Putamen (tissue), 1 donor: ENCODE results near the gene KRT14.
"Not testable (repeated sequence)": the region's sequence is repeated elsewhere in the genome, so short reads cannot be mapped to it uniquely, and the experiment has no call there.

ENCODE experiments used
- DNase-seq: peaks from one replicate; pipeline ENCODE4 v3.0.0-alpha.2; 2016; ENCODE audit warnings: low spot score

KRT14 gene

DNA sequence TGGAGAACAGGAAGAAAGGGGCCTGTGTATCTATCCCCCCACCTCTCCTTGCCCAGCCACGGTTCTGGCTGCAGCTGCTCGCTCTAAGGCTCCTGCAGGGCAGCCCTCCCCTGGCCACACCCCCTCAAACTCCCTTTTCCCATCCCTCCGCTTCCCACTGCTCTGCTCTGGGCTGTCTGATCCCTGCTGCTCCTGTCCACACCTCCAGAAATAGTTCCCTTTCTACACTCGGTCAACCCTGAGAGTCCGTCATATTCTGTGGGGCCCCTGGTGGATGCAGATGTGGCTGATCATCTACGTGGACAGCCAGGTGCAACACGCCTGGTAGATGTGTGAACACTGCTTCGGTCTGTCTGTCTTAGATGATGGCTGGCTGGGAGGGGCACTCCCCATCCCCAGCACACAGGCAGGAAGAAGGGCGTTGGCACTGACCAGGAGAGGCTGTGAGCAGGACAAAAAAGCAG lies 39.3 kb downstream of the KRT14 start:
- no peak for DNase-seq

DNA sequence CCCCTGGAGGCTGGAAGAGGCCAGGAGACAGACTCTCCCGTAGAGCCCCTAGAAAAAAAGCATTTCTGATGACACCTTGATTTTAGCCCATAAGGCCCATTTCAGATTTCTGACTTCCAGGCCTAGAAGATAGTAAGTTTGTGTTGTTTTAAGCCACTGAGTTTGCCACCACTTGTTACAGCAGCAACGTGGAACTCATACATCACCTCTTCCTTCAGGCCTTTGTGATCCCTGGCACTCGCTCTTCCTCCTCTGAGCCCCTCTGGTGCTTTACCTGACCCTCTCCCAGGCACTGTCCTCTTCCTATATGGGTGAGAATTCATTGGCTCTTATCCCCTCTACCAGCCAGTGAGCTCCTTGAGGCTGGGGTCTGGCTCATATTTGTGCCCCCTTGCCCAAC lies 39.9 kb downstream of the KRT14 start:
- DNase-seq: no peak

DNA sequence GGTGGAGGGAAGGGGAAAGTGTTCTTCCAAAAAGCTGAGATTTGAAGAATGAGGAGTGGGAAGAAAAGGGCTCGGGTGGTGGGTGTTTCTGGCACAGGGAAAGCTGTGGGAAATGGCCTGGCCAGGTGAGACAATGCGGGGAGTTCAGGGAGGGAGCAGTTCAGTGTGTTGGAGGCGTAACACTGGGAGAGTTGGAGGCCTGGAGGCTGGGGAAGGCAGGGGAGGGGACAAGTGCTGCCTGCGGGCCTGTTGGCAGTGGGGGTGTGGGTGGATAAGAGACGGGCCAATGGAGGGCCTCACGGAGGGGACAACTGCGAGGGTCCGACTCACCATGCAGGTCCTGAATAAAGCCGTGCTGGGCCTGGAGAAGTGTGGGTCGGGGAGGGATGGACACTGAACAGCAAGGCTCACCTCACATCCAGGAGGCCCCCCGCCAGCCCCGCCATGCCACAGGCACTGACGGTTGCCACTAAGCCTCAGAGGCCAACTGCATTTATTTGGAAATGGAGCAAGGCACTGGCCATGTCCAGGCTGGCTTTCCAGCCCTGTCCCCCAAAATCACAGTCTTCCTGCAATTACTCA lies 40.8 kb downstream of the KRT14 start:
- no peak for DNase-seq

DNA sequence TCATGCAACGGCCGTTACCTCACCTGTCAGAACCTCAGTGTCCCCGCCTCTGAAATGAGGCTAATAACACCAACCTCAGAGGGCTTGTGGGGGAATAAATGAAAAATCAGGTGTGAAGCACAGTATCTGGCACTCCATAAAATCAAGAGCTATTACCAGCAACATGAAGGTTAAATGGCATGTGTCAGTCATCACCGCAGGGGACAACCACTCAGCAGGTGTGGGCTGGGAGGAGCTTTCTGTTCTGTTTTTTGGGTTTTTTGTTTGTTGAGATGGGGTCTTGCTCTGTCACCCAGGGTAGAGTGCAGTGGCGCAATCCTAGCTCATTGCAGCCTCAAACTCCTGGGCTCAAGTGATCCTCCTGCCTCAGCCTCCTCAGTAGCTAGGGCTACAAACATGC lies 41.8 kb downstream of the KRT14 start:
- DNase-seq: no peak

DNA sequence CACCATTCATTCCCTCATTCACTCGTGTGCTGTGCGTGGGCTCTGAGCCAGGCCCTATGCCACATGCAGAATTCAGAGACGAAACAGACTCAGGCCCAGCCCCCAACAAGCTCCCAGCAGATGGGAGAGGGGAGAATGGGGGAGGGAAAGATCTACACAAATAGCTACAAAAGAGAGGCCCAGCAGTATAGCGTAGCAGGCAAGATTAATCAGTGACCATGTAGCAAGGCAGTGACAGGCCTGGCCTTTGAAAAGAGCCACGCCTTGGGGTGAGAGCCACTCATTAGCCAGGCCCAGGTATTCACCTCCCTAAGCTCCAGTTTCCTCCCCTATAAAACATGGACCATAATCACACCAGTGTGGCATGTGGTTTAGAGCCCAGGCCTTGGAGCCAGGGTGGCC lies 42.2 kb downstream of the KRT14 start:
- no peak for DNase-seq

DNA sequence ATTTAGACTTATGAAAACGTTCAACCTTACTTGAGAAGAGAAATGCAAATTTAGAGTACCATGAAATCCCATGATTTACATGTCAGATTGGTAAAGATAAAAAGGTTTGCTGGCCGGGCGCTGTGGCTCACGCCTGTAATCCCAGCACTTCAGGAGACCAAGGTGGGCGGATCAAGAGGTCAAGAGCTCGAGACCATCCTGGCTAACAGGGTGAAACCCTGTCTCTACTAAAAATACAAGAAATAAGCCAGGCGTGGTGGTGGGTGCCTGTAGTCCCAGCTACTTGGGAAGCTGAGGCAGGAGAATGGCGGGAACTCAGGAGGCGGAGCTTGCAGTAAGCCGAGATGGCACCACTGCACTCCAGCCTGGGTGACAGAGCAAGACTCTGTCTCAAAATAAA lies 43.9 kb downstream of the KRT14 start:
- not testable (repeated sequence) for DNase-seq

DNA sequence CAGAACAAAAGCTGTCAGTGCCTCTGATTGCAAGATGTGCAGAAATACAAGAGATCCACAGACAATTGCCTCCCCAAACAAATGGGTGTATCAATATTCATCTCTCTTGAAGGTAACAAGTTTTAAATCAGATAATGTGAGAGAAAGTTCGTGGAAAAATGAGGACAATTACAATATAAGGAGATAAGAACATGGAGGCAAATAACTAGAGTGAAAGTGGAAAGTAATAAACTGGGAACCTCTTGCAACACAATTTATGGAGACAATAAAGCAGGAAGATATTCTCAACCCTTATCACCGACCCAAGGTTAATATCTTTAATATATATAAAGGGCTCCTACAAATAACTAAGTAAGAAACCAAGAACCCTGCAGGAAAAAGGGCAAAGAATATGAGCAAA lies 44.3 kb downstream of the KRT14 start:
- DNase-seq: no peak

DNA sequence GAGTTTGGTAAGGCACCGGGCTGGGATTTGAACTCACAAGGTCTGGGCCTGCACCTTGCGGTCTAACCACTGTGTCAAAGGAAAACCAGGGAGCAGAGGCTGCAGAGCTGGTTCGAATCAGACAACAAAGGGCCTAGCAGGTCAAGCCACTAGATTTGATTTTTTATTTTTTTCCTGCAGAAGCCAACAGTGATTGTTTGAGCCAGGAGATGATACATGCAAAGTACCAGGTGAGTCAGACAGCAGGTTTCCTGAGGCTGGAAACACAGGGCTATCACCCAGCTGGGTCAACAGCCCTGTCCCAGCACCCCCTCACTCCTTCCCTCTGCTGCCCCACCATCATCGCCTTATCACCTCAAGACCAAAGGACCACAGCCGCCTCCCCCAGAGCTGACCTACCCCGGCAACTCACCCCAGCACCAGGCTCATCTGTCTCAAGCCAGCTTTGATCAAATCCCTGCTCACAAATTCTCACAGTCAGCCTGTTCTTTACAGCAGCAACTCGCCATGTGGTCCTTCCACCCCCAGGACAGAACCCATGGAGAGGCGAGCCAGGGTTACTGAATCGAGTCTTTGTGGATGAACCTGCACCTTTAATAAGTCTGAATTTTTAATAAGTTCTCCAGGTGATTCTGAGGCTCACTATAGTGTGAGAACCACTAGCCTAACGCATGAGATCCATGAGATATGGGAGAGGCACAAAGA lies 45.6 kb downstream of the KRT14 start:
- DNase-seq: no peak

DNA sequence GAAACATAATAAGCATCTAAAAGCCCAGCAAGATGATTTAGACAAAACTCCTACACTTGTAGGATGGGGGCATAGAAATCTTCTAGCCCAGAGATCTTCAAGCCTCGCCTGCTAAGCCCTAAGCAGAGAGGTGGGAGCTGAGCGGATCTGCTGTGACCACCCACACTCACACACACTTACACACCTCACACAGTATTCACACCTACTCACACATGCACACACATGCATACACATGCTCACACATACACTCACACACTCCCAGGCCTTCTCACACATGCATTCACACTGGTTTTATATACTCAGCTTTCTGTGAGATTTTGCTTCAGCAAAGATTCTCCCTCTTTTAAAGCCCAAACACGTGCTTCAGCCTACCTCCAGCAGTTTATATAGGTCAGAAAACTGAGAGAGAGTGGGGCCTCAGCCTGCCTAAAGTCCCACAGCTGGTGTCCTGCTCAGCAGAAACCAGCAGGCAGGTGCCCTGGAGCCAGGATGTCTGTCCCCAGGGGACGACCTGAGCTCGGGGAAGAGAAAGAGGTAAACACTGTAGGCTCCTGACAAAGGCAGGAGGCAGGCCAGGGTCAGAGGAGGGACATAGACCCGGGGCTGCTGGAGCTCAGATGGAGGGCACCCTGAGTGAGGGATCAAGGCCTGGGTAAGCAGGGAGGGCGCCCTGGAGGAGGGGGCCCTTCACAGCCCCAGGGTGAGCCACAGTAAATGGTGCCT lies 46.6 kb downstream of the KRT14 start:
- DNase-seq: no peak

DNA sequence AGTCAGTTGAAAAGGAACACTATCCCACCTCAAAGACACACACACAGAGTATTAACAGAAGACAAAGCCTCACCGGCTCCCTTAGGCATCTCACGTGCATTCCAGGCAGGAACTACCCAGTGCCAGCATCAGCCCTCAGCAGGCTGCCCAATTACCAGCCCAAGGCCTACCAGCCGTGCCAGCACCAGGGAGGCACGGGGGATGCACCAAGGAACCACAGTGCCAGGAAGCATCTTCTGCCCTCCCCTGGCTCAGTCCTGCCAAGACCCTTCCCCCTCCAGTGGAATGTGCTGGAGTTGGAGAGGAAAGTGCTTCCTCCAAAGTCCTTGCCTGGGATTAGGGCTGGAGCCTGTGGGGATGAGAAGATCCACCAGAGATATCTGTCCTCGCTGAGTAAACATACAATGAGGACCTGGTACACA lies 47.6 kb downstream of the KRT14 start:
- no peak for DNase-seq

DNA sequence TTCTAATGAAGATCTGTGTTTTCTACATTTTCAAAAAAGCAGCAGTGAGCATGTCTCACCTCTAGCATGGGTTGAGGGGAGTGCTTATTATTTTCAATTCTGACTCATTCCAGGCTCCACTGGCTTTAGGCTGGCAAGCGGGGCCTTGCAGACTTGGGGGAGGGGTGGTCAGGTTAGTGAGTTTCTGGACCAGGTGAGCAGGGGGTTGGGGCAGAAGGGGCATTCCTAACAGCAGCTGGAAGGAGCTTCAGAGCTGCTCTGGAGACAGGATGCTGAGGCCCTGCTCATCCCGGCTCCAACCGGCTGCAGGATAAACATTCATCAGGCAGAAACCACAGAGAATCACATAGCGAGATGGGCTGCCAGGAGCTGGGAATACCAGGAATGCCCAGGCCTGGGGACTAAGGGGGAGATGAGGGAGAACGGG lies 48.1 kb downstream of the KRT14 start:
- no peak for DNase-seq

DNA sequence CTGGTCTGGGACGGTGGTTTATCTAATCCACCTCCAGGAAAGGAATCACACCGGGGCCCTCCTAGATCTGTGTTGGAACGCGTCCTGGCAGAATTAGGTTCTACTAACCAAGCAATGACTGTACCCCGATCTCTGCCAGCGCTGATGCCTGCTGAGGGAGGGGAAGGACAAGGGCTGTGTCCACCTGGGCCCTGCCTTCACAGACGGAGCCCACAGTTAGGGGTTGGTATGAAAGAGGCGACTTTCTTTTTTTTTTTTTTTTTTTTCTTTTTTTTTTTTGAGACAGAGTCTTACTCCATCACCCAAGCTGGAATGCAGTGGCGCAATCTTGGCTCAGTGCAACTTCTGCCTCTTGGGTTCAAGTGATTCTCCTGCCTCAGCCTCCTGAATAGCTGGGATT lies 48.7 kb downstream of the KRT14 start:
- DNase-seq: no peak

DNA sequence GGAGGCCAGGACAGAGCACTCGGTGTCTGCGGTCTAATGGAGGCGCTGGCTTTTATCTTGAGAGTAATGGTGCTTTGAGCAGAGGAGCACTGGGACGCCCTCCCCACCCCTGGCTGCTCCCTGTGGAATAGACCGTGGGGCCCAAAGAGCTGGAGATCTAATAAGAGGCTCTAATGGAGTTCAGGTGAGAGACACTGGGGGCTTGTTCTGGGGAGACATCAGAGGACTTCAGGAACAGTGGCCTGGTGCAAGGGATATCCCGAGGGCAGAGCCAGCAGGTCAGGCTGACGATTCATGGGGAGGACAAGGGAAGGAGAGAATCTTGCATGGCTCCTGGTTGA lies 49.1 kb downstream of the KRT14 start:
- no peak for DNase-seq

DNA sequence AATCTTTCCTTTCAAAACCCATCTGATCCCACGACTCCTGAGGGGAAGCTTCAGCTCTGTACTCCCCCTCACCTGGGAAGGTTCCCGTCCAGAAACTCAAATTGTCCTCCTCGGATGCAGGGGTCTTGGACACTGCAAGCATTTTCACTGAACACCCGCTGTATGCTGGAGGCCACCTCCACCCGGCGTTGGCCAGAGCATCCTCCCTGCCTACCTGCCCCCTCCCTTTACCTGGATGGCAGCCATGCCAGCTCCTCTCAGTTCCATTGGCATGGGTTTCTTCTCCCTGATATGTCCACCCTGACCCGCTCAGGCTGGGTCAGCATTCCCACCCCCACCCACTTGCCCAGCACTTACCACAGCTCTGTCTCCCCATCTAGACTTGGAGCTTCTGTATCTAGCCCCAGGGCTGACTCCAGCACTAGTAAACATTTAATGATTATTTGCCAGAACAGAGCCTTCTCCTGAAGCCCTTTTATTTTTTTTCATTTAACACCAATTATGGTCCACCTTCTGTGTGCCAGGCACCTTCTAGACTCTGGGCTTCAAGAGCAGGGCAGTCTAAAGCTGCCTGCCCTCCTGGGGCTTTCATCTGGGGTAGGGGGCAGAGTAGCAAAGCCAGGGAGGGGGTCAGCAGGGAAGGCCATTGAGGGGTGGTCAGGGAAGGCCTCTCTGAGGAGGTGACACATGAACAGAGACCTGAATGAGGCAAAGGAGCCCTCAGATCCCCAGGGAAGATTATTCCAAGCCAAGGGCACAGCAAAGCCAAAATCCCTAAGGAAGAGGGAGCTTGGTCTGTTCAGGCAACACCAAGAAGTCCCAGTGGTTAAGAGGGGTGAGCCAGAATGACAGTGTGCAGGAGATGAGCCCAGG lies 49.7 kb downstream of the KRT14 start:
- DNase-seq: no peak

DNA sequence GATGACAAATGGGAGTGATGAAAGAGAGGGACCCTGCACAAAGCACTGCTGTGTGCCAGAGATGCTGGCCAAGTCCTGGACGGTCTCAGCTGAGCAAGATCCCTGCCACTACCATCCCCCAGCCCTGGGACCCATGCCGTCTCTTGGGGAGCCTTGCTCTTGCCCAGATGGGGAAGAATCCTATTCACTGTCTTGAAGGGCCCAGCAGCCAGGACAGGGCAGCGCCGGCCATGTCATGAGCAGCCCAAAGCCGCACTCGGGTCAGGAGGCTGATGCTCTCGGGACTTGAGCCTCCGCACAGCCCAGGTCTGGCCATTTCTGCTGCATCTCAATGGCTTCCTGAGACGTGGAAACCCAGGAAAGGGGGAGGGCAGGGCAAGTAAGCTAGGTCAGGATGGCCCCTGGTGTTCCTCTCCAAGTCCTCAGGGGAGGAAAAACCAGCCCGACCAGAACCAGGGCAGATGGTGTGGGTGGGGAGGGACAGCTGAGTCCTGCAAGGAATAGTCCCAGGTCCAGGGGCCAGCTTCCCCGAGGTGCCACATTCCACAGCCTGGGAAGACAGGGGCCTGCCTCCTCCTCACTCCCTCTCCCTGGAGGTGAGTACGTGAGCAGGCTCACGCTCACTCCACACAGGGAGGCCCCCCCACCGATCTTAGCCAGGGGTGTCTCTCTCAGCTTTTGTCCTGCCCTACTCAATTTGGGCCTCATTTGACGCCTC lies 50.8 kb downstream of the KRT14 start:
- DNase-seq: no peak

DNA sequence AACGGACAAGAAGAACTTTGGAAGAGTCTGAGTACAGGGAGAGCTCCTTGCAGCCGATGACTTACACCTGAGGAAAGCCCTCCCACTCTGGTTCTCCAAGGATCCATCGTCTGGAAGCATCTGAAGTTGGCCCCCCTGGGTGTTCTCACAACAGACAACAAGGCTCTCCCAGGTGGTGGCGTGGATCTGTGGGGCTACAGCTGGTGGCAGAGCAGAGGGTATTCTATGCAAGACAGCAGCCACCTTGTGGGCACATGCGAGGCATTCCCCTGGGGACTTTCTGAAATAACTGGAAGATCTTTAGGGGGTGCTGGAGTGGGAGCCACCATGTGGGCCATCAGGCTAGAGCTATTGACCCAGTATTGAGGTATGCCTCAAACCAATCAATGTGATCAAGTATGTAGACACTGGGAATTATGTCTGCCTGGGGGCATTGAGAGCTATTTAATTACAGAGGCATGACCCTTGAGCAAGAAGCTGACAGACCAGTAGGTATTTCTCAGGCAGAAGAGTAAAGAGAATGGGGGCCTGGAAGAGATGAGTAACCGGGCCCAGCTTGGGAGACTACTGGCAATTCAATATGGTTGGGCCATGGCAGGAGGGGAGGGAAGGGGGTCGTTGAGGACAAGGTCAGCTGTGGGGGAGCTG lies 51.7 kb downstream of the KRT14 start:
- DNase-seq: no peak

DNA sequence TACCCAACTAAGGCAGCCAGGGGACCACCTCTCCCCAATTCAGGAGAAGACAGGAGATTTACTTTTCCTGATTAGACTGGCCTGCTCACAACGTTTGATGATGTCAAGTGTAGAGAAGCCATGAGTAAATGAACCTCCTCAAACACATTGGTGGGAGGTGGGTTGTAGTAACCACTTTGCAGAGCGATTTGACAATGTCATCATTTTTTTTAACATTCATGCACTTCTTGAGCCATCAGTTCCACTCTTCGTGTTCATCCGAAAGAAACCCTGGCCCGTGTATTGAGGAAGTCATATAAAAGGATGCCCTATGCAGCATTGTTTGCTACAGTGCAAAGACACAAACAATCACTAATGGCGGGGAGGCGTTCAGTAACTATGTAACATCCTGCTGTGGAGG lies 53.1 kb downstream of the KRT14 start:
- DNase-seq: no peak

DNA sequence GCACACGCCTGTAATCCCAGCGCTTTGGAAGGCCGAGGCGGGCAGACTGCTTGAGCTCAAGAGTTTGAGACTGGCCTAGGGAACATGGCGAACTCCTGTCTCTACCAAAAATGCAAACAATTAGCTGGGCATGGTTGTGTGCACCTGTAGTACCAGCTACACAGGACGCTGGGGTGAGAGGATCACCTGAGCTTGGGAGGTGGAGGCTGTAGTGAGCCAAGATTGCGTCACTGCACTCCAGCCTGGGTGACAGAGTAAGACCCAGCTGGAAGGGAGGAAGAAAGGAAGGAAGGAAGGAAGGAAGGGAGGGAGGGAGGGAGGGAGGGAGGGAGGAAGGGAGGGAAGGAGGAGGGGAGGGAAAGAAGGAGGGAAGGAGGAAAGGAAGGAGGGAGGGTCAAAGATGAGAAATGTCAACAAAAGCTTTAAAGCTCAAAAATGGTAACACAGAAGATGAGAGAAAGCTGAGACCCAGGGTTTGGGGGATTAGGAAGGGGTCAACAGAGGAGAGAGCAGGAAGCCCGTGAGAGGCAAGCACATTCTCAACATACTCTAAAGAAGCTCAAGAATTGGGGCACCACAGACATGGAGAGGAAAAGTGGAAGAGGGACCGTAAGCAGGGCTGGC lies 53.6 kb downstream of the KRT14 start:
- no peak for DNase-seq
